AG09309 (cell line): ENCODE results near the gene PISD.

Source experiments
- DNase-seq: peaks from one replicate; pipeline ENCODE4 v3.0.0-alpha.2; 2010; ENCODE audit warnings: low read depth
- H3K4me3 ChIP-seq: 2 replicates; pipeline ENCODE4 v1.5.1; 2011; ENCODE audit warnings: mild to moderate bottlenecking, low read depth, low read length, moderate library complexity; ENCODE audit not compliant: control insufficient read depth
- TF ChIP-seq, protein P1 (sequence below): IDR thresholded peaks from 2 replicates; pipeline ENCODE4 v1.5.1; 2011; ENCODE audit warnings: mild to moderate bottlenecking, low read depth, low read length, inconsistent platforms; ENCODE audit not compliant: insufficient read depth, control insufficient read depth; ENCODE audit errors: missing control alignments

Gene PISD

GRCh38 chr22:31613904-31614296 lies 48.1 kb downstream of the PISD start:
- TF ChIP-seq, protein P1, sequence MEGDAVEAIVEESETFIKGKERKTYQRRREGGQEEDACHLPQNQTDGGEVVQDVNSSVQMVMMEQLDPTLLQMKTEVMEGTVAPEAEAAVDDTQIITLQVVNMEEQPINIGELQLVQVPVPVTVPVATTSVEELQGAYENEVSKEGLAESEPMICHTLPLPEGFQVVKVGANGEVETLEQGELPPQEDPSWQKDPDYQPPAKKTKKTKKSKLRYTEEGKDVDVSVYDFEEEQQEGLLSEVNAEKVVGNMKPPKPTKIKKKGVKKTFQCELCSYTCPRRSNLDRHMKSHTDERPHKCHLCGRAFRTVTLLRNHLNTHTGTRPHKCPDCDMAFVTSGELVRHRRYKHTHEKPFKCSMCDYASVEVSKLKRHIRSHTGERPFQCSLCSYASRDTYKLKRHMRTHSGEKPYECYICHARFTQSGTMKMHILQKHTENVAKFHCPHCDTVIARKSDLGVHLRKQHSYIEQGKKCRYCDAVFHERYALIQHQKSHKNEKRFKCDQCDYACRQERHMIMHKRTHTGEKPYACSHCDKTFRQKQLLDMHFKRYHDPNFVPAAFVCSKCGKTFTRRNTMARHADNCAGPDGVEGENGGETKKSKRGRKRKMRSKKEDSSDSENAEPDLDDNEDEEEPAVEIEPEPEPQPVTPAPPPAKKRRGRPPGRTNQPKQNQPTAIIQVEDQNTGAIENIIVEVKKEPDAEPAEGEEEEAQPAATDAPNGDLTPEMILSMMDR, result no peak
- no peak overlapping the region for H3K4me3 ChIP-seq
- no peak for DNase-seq

DNA sequence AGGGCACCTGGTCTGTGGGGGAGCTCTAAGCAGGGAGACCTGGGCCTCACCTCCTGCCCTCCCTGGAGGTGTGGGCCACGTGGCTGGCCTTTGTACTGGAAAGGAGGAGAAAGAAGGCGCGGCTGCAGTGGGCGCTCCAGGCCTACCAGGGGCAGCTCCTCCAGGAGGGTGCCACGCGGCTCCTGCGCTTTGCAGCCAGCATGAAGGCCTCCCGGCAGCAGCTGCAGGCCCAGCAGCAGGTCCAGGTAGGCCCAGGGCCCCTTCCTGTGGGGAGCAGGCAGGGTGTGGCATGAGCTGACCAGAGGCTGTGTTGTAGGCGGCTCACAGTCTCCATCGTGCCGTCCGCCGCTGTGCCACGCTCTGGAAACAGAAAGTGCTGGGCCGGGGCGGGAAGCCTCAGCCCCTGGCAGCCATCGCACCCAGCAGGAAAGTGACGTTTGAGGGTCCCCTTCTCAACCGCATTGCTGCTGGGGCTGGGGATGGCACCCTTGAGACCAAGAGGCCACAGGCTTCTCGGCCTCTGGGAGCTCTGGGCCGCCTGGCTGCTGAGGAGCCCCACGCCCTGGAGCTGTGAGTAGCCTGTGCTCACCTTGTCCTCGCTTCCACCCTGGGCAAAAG lies 48.6 kb downstream of the PISD start:
- TF ChIP-seq, protein P1, result no peak
- H3K4me3 ChIP-seq, result no peak overlapping the region
- DNase-seq, result no peak

DNA sequence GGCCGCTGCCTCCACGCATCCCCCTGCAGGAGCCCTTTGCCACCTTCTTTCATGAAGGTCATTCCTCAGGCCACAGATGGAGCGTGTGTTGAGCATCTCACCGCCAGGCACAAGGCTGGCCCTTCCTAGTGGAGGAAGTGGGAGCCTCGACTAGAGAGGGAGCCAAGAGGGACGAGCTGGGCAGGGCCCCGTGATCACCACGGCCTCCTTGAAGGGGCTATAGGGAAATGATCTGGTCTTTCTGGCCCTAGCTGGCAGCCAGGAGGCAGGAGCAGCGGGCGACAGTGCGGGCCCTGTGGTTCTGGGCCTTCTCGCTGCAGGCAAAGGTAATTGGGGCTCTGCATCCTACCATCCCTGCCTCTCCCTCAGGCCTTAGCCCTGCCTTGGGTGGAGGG lies 49.1 kb downstream of the PISD start:
- DNase-seq, result no peak
- TF ChIP-seq, protein P1, result no peak
- H3K4me3 ChIP-seq, result no peak overlapping the region

DNA sequence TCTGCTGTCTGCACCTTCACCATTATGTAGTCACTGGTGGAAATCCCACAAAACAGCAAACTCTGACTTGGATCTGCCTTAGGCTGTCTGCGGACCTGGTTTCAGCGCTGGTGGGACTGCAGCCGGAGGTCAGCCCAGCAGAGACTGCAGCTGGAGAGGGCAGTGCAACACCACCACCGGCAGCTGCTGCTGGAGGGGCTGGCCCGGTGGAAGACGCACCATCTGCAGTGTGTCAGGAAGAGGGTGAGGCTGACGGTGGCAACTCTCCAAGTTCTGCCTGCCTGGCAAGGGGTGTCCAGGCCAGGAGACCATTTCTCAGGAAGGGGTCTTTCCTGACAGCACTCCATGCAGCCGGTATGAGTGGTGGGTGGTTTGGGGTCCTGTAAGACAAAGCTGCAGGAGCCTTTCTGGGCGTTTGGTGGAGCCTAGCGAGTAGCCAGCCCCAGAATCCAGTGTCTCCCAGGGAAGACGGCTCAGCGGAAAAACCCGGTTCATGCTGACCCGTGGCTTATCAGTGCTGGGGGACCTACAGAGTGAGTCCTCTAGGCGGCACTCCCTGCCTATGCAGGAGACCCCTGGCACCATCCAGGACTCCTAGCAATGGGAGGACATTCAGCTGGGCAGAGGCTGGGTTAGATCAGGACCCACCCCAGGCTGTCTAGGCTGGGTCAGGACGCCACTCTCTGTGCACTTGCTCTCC lies 50.8 kb downstream of the PISD start:
- TF ChIP-seq, protein P1, result no peak
- no peak for DNase-seq
- no peak overlapping the region for H3K4me3 ChIP-seq

DNA sequence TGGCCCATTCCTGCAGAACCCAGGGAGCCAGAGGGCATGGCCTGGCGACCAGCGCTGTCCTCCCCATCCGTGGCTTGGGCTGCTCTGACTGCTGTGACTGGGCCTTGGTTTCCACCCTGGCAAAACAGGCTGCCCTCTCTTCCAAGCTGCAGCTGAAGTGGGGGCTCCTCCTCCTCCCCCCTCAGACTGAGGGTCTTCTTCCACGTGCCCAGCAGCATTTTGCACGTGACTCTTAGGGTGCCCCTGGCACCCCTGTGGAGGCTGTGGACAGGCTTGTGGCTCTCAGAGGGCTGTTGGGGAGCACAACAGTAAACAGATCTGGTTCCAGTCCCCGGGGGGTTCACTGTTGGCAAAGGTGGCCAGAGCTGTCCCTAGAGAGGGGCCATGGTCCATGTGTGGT lies 51.4 kb downstream of the PISD start:
- no peak overlapping the region for H3K4me3 ChIP-seq
- no peak for DNase-seq
- TF ChIP-seq, protein P1, result no peak

- TF ChIP-seq, protein P1, result no peak
- no peak for DNase-seq
- no peak overlapping the region for H3K4me3 ChIP-seq
These were observed 52.3 kb downstream of the PISD start for GRCh38 chr22:31609716-31610115.

GRCh38 chr22:31607696-31608095 lies 54.3 kb downstream of the PISD start:
- TF ChIP-seq, protein P1, result no peak
- no peak for DNase-seq
- H3K4me3 ChIP-seq, result no peak overlapping the region
